Mammary epithelial cell (primary cell): ENCODE results near the gene FBXO33.

Experiments used
- EZH2 ChIP-seq: IDR thresholded peaks from 2 replicates; pipeline ENCODE4 v1.6.1; 2012; ENCODE audit warnings: low read length, inconsistent platforms, borderline replicate concordance
- TF ChIP-seq, protein P1 (sequence below), 2 donors: IDR thresholded peaks in 1 of 2; conservative IDR thresholded peaks in 1 of 2; 2 replicates each; pipeline ENCODE4 v1.5.1; 2011 to 2012; ENCODE audit warnings: inconsistent platforms in 2 of 2, low read length in 2 of 2, mild to moderate bottlenecking in 2 of 2, control low read depth in 1 of 2, low read depth in 1 of 2; ENCODE audit not compliant: insufficient read depth in 1 of 2; ENCODE audit errors: extremely low read depth in 1 of 2

DNA sequence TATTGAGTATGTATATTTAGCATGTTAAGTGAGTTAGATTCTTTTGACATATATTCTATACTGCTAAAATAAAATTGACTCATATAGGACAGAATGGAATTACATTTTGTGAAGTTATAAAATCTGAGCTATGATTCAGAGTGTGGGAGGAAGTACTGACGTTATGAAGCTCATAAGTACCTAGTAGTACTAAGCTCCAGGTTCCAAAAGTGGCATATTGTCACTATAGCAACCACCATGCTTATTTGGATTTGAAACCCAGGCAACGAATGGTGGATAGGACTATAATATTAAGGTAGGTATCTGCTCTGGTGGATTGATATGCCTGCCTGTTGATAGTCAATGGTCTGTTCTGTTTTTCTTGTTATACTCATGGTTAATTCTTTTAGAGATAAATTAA, 2.2 kb upstream of the FBXO33 start:
- TF ChIP-seq, protein P1, sequence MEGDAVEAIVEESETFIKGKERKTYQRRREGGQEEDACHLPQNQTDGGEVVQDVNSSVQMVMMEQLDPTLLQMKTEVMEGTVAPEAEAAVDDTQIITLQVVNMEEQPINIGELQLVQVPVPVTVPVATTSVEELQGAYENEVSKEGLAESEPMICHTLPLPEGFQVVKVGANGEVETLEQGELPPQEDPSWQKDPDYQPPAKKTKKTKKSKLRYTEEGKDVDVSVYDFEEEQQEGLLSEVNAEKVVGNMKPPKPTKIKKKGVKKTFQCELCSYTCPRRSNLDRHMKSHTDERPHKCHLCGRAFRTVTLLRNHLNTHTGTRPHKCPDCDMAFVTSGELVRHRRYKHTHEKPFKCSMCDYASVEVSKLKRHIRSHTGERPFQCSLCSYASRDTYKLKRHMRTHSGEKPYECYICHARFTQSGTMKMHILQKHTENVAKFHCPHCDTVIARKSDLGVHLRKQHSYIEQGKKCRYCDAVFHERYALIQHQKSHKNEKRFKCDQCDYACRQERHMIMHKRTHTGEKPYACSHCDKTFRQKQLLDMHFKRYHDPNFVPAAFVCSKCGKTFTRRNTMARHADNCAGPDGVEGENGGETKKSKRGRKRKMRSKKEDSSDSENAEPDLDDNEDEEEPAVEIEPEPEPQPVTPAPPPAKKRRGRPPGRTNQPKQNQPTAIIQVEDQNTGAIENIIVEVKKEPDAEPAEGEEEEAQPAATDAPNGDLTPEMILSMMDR (conservative IDR thresholded peaks at IDR 0.05 in 1 of 2, IDR thresholded peaks at IDR 0.05 in 1 of 2; ENCODE audit: extremely low read depth in 1 of 2, insufficient read depth in 1 of 2, low read depth in 1 of 2, low read length in 2 of 2) = no peak
- TF ChIP-seq EZH2 = no peak
